K562 (cell line): ENCODE results near the gene SLC45A3. TPM values are rescaled to one million over a fixed set of nuclear protein-coding genes. Genes with fewer than 3 reads are reported as not detected.

Source experiments
- ATAC-seq: fragments of 200-7000 bp; cut with Tn5 transposase; 3 replicates; pipeline ENCODE4 v1.9.1; 2020; ENCODE audit warnings: moderate library complexity
- BruUV-seq: library from RNA; stranded (reverse); fragments of 400-500 nt; replicated peaks from 2 replicates; lab custom pipeline; 2021; lab: Mats Ljungman, UMichigan
- CTCF ChIA-PET: fragments of 300-600 bp; formaldehyde crosslinking; extraction: SDS; loops from one replicate; lab custom pipeline; 2021; ENCODE audit warnings: low intra/inter-chr PET ratio; lab: Yijun Ruan, JAX
- POLR2A ChIA-PET: fragments of 300-600, 350-650 bp; sonication (Branson Sonifier 250); formaldehyde crosslinking; extraction: SDS; loops from one replicate; lab custom pipeline; 2021; ENCODE audit warnings: antibody characterized with exemption, inconsistent platforms; lab: Yijun Ruan, JAX
- DNase-seq, 4 experiments: peaks; one replicate each; pipeline versions ENCODE4 v3.0.0 to v3.0.0-alpha.2; 2011 to 2018; ENCODE audit warnings: low spot score in 3 of 4, mixed read lengths in 3 of 4; ENCODE audit errors: extremely low read depth in 1 of 4
- FAIRE-seq: peaks from 2 replicates; lab custom pipeline; 2011; peaks lifted over from hg19 to GRCh38; lab: Jason Lieb, UNC
- H2AFZ ChIP-seq: 2 replicates; pipeline ENCODE4 v1.6.0; 2011; ENCODE audit warnings: low read depth, low read length, control low read depth, inconsistent platforms
- H3K27ac ChIP-seq: fragments of 200-600 bp; 3 replicates; pipeline ENCODE4 v1.8.0; 2011; ENCODE audit warnings: low read depth, mild to moderate bottlenecking, control low read depth, inconsistent platforms, low read length, moderate library complexity, mixed read lengths; ENCODE audit errors: extremely low read depth
- H3K27me3 ChIP-seq, 2 experiments: fragments of 300-600 bp in 1 of 2; 2 replicates in 1 of 2; 3 replicates in 1 of 2; pipeline versions ENCODE4 v1.6.0 to v1.8.0; 2011; ENCODE audit warnings: inconsistent platforms in 2 of 2, low read length in 2 of 2, mild to moderate bottlenecking in 1 of 2, mixed read lengths in 1 of 2, moderate library complexity in 1 of 2; ENCODE audit not compliant: control insufficient read depth in 2 of 2, insufficient read depth in 2 of 2
- H3K36me3 ChIP-seq: fragments of 300-600 bp; 3 replicates; pipeline ENCODE4 v1.8.0; 2011; ENCODE audit warnings: mild to moderate bottlenecking, low read length, inconsistent platforms; ENCODE audit not compliant: control insufficient read depth, insufficient read depth
- H3K4me1 ChIP-seq, 2 experiments: fragments of 200-600 bp in 1 of 2; replicated peaks in 1 of 2; 2 replicates in 1 of 2; 3 replicates in 1 of 2; pipeline versions ENCODE4 v1.5.1 to v1.8.0; 2011; ENCODE audit warnings: inconsistent platforms in 2 of 2, low read length in 2 of 2, mild to moderate bottlenecking in 1 of 2, mixed read lengths in 1 of 2, moderate library complexity in 1 of 2; ENCODE audit not compliant: control insufficient read depth in 2 of 2, insufficient read depth in 2 of 2
- H3K4me2 ChIP-seq: 2 replicates; pipeline ENCODE4 v1.6.1; 2011; ENCODE audit warnings: low read length, control low read depth, inconsistent platforms, mixed read lengths; ENCODE audit not compliant: insufficient read depth
- H3K4me3 ChIP-seq: fragments of 200-600 bp; sonication (generic), shearing (Covaris generic); 2 replicates; pipeline ENCODE4 v1.5.1; 2016; ENCODE audit warnings: control low read depth, inconsistent platforms
- H3K79me2 ChIP-seq: fragments of 200-600 bp; 3 replicates; pipeline ENCODE4 v1.8.0; 2011; ENCODE audit warnings: low read length, inconsistent platforms; ENCODE audit not compliant: control insufficient read depth, insufficient read depth
- H3K9ac ChIP-seq, 2 experiments: 2 replicates each; pipeline versions ENCODE4 v1.6.0 to v1.6.1; 2011; ENCODE audit warnings: low read depth in 2 of 2, low read length in 2 of 2, control low read depth in 1 of 2, inconsistent platforms in 1 of 2, mild to moderate bottlenecking in 1 of 2, mixed read lengths in 1 of 2; ENCODE audit not compliant: insufficient read depth in 1 of 2
- H3K9me1 ChIP-seq: one replicate; pipeline ENCODE4 v1.6.0; 2011; ENCODE audit warnings: inconsistent platforms, mild to moderate bottlenecking, low read length, moderate library complexity; ENCODE audit not compliant: control insufficient read depth, insufficient read depth
- H3K9me3 ChIP-seq: replicated peaks from 2 replicates; pipeline ENCODE4 v1.5.1; 2011; ENCODE audit warnings: low read depth, low read length, inconsistent platforms; ENCODE audit not compliant: control insufficient read depth, insufficient read depth
- H4K20me1 ChIP-seq: replicated peaks from 2 replicates; pipeline ENCODE4 v1.6.1; 2011; ENCODE audit warnings: low read length, inconsistent platforms, mixed read lengths; ENCODE audit not compliant: control insufficient read depth, insufficient read depth
- BRCA1 ChIP-seq, 2 experiments: fragments of 450-650 bp in 1 of 2; sonication (generic) in 1 of 2; formaldehyde crosslinking in 1 of 2; IDR thresholded peaks; 2 replicates each; pipeline versions ENCODE4 v1.5.0 to v1.6.1; 2017 to 2020; ENCODE audit warnings: mild to moderate bottlenecking in 1 of 2, missing genetic modification reagents in 1 of 2
- FOXK2 ChIP-seq, 2 experiments: fragments of 450-650 bp; IDR thresholded peaks in 1 of 2; conservative IDR thresholded peaks in 1 of 2; 2 replicates each; pipeline ENCODE4 v1.6.1; 2016; ENCODE audit warnings: low read depth in 2 of 2, mild to moderate bottlenecking in 1 of 2
- HDAC2 ChIP-seq: fragments of 450-650 bp; IDR thresholded peaks from 2 replicates; pipeline ENCODE4 v1.6.1; 2016; ENCODE audit warnings: mild to moderate bottlenecking
- KDM1A ChIP-seq, 2 experiments: fragments of 450-650 bp; IDR thresholded peaks; 2 replicates each; pipeline ENCODE4 v1.6.1; 2016; ENCODE audit warnings: mild to moderate bottlenecking in 2 of 2
- POLR2G ChIP-seq: fragments of 200-400 bp; formaldehyde crosslinking; IDR thresholded peaks from 2 replicates; pipeline ENCODE4 v1.6.1; 2017; ENCODE audit warnings: low read depth, mild to moderate bottlenecking, antibody characterized with exemption, low read length, moderate library complexity
- RBM25 ChIP-seq: fragments of 200-400 bp; formaldehyde crosslinking; IDR thresholded peaks from 2 replicates; pipeline ENCODE4 v1.6.1; 2018; ENCODE audit warnings: low read length, low read depth, moderate library complexity; ENCODE audit not compliant: severe bottlenecking
- TARDBP ChIP-seq: fragments of 450-650 bp; IDR thresholded peaks from 2 replicates; pipeline ENCODE4 v1.6.1; 2016
- ZNF239 ChIP-seq: fragments of 250-450 bp; sonication (Bioruptor Pico); IDR thresholded peaks from 2 replicates; pipeline ENCODE4 v1.4.0; 2020; ENCODE audit warnings: mild to moderate bottlenecking
- WGBS: fragments of 100-300 bp; shearing (Covaris generic); methylation state at CpG from one replicate; pipeline ENCODE4 v1.1.6; 2016; ENCODE audit warnings: low coverage, mixed read lengths; ENCODE audit not compliant: insufficient coverage; ENCODE audit errors: missing lambda C conversion rate; 5-methylcytosine and 5-hydroxymethylcytosine counted together
- in situ Hi-C: fragments of 300-500 bp; cut with MboI; formaldehyde crosslinking; loops from 4 replicates; pipeline ENCODE4 v1.15.0; 2018; ENCODE audit warnings: inconsistent platforms, mixed read lengths
- intact Hi-C: fragments of 100-400 bp; cut with micrococcal nuclease; formaldehyde crosslinking; loops from 2 replicates; pipeline ENCODE4 v1.14.2; 2022
- polyA plus RNA-seq, 8 experiments: library from polyadenylated mRNA; depleted of rRNA in 4 of 8; stranded (reverse) in 5 of 8; unstranded in 3 of 8; fragments of >200 nt; fragmentation: Nextera tagmentation in 2 of 8; fragmentation: Illumina TruSeq in 1 of 8; extraction: Ambion mirVana in 2 of 8; extraction: Trizol in 1 of 8; gene quantifications; 2 replicates each; pipeline versions ENCODE4 v1.2.1 to v1.2.3, GENCODE V29; 2011 to 2014; ENCODE audit warnings: inconsistent platforms in 1 of 8, missing spikeins in 1 of 8
- total RNA-seq, 7 experiments: library from RNA; depleted of rRNA in 6 of 7; stranded (reverse); fragments of >200 nt in 6 of 7; fragmentation: Illumina TruSeq in 2 of 7; extraction: Trizol in 2 of 7; gene quantifications; 2 replicates each; pipeline versions ENCODE4 v1.2.1 to v1.2.3, GENCODE V29; 2011 to 2021; ENCODE audit warnings: low replicate concordance in 1 of 7

The SLC45A3 gene
- total and polyA plus RNA-seq, 9 of the 15 experiments (the other 6 are each of a cell fraction or from before 2014, with no cell fraction given), result 0.06 to 3.3 (median 1.3) TPM

DNA sequence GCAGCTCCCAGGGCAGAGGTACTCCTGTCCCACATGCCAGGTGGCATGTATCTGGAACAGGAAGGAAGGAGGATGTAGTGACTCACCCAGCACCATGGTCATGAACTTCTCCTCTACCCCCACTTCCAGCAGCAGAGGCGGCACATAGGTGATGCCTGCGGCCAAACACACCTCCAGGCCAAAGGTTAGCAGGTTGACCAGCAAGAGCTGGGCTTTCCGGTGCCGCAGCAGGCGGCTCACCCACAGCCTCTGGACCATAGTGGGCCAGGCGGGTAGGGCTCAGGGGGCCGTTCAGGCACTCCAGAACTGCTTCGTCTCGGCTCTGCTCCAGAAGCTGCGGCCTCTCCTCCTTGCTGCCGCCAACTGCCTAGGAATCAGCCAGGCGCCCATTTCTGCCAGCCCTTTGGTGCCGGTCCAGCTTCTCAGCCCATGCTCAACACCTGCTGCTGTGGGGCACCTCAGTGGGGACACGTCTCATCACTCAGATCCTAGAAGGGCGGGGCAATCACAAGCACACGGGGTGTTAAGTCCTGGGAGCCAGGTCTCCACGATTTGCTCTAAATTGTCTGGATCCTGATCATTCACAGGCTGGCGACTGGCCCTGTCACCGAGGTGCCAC is 15.8 kb downstream of the SLC45A3 start:
- H4K20me1 ChIP-seq, result peaks cover 37% of the 10 kb centered on the region; the same call in 1 of the 2 replicates
- ATAC-seq (no peak), DNase-seq (no peak), FAIRE-seq (no peak)
- no peaks in the 10 kb centered on the region for H3K9me3 ChIP-seq
- no peak overlapping the region for H3K4me3 ChIP-seq
- H3K36me3 ChIP-seq, result no peaks in the 10 kb centered on the region
- no TSS peak for BruUV-seq
- 45% methylated on average over 19 of the region's 19 CpGs for WGBS
- peaks cover 10 to 28% of the 10 kb centered on the region in 2 experiments; a peak in 4 of 5 replicates for H3K4me1 ChIP-seq
- in situ Hi-C loops, result no loop called here
- ChIA-PET CTCF (no interaction called here), POLR2A (interaction anchor here (0.7 to 1.1 kb wide), 2 partner anchors 14 to 486 kb away, joined by 3 read pairs; no protein-coding TSS in a partner anchor)
- no peaks in the 10 kb centered on the region for H3K79me2 ChIP-seq
- intact Hi-C loops, result no loop called here
- H3K9ac ChIP-seq, result no peak overlapping the region
- TF ChIP-seq FOXK2 (conservative IDR thresholded peaks at IDR 0.05 in 1 of 2, IDR thresholded peaks at IDR 0.05 in 1 of 2; ENCODE audit: low read depth in 2 of 2) (no peak), BRCA1 (IDR thresholded peaks at IDR 0.05) (no peak), BRCA1 (CRISPR knock-in tag; IDR thresholded peaks at IDR 0.05) (0 out of 2 replicates have a peak, but pooled peaks have one; percentile 53)
- H2AFZ ChIP-seq, result no peak overlapping the region
- peaks cover 0 to 13% of the 10 kb centered on the region in 2 experiments; a peak in 1 of 5 replicates for H3K27me3 ChIP-seq
- no peaks in the 10 kb centered on the region for H3K9me1 ChIP-seq
- H3K27ac ChIP-seq, result no peak overlapping the region
- H3K4me2 ChIP-seq, result no peak overlapping the region

DNA sequence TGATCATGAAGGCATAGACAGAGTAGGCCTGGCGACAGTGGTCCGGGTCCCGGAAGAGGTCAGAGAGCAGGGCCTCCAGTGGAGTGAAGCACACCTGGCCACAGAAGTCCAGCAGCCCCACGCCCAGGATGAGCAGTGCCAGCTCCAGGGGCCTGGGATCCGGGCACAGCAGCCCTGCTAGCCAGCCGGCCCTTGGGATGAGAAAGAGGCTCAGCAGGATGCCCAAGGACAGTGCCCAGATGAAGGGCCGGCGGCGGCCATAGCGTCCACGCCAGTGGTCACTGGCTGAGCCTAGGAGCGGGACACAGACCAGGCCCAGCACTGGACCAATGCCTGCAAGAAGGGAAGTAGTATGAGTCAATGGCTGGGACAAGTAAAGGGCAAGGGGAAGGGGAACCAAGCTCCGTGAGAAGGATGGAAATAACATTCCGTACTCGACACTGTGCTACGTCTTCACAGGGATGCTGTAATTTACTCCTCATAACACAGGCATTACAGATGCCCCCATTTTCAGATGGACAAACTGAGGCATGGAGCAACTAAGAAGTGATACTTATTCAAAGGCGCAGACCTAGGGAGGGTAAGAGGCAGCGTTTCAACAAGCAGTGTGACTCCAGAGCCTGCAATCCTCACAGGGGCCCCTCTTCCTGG is 16.9 kb downstream of the SLC45A3 start:
- no peak overlapping the region for H2AFZ ChIP-seq
- H3K36me3 ChIP-seq, result no peaks in the 10 kb centered on the region
- H3K79me2 ChIP-seq, result no peaks in the 10 kb centered on the region
- H3K9me3 ChIP-seq, result no peaks in the 10 kb centered on the region
- BruUV-seq, result no TSS peak
- peaks cover 36% of the 10 kb centered on the region; the same call in 1 of the 2 replicates for H4K20me1 ChIP-seq
- intact Hi-C loops (no loop called here), in situ Hi-C loops (no loop called here)
- ChIA-PET POLR2A (interaction anchor here (0.7 to 1.1 kb wide), 2 partner anchors 15 to 49 kb away, joined by 3 read pairs; no protein-coding TSS in a partner anchor), CTCF (no interaction called here)
- FAIRE-seq (no peak), DNase-seq (no peak), ATAC-seq (no peak)
- no peaks in the 10 kb centered on the region for H3K9me1 ChIP-seq
- peaks cover 2 to 33% of the 10 kb centered on the region in 2 experiments; a peak in 3 of 5 replicates for H3K4me1 ChIP-seq
- peaks cover 0 to 16% of the 10 kb centered on the region in 2 experiments; a peak in 1 of 5 replicates for H3K27me3 ChIP-seq
- TF ChIP-seq KDM1A (IDR thresholded peaks at IDR 0.05) (peak; percentile 26 to 52; a peak in 2 of 4 replicates), HDAC2 (0 out of 2 replicates have a peak, but pooled peaks have one; percentile 29), RBM25 (peak; percentile 62), ZNF239 (CRISPR knock-in tag) (no peak), TARDBP (no peak), POLR2G (no peak)
- no peak overlapping the region for H3K4me3 ChIP-seq
- H3K9ac ChIP-seq, result no peak overlapping the region
- WGBS, result 61% methylated on average over 18 of the region's 18 CpGs
- no peak overlapping the region for H3K4me2 ChIP-seq
- H3K27ac ChIP-seq, result no peak overlapping the region
